ENCODE data around the gene NOL4L.
A peak's percentile ranks its signal among the peaks of the same experiment; 100 is the strongest.

The NOL4L gene, protein sequence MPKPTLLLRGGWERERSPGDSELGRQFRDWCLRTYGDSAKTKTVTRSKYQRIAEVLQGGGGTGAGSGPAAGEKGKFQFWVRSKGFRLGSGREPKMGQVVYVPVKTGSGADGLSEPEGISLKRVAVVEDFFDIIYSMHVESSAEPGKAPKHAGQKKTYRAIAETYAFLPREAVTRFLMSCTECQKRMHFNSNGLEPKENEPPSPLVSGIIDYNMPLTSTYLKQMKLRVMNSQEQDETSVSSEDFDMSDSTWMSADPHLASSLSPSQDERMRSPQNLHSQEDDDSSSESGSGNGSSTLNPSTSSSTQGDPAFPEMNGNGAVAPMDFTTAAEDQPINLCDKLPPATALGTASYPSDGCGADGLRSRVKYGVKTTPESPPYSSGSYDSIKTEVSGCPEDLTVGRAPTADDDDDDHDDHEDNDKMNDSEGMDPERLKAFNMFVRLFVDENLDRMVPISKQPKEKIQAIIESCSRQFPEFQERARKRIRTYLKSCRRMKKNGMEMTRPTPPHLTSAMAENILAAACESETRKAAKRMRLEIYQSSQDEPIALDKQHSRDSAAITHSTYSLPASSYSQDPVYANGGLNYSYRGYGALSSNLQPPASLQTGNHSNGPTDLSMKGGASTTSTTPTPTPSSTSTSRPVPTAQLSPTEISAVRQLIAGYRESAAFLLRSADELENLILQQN

DNA sequence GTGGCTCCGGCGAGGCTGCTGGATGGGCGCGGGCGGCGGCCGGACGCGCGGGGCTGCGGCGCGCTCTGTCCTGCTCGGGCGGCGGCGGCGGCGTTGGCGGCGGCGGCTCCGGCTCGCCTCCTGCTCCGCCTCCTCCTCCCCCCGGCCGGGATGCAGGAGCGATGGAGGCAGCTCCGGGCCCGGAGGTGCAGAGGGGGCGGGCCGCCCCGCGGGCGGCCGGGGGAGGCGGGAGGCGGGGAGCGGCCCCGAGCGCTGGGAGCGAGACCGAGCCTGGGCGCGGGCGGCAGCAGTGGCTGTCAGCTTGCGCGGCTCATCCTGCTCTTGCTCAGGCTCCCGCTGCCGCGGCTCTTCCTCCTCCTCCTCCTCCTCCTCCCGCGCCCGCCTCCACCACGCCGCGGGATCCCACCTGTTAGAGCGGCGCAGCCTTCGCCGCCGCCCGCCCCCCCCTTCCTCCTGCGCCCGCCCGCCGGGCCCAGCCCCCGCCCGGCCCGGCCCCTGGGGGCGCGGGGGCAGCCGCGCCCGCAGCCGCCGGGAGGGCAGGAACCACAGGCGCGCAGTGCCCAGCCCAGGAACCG is at the start of gene NOL4L:
Gene NOL4L (minus strand): TSS at position 323 of the 575 bp plus-strand sequence. CDS start 443 bp downstream, outside the sequence.
- DNase-seq: peak; percentile 42

DNA sequence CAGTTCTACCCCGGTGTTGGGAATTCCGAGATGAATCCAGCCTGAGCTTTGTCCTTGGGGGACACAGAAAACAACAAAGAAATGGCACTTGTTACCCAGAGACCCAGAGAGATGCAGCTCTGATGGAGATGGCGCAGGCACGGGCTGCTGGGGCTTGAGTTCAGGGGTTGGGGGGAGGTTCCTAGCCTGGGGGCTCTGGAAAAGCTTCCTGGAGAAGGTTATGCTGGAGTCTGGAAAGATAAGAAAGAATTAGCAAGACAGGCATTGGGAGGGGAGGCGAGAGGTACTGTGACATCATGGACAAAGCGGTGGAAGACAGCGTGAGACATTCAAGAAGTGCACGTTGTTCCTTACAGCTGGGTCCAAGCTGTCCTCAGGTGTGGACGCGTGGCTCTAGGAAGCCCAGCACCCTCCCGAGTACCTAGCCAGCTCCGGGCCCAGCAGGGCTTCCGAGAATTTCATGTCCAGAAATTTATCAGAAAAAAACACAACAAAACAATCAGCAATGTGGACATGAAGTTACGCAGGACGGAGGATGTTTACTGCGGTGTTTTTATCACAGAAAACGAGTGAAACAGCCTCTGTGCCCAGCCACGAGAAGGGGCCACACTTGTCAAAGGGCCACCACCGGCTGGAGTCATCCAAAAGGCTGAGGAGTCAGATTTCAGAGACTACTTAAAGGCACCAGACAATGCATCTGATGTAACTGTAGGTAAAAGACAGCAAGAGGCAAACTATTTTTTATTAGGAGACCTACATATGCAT is 49.1 kb upstream of the NOL4L start:
- DNase-seq: no peak

DNA sequence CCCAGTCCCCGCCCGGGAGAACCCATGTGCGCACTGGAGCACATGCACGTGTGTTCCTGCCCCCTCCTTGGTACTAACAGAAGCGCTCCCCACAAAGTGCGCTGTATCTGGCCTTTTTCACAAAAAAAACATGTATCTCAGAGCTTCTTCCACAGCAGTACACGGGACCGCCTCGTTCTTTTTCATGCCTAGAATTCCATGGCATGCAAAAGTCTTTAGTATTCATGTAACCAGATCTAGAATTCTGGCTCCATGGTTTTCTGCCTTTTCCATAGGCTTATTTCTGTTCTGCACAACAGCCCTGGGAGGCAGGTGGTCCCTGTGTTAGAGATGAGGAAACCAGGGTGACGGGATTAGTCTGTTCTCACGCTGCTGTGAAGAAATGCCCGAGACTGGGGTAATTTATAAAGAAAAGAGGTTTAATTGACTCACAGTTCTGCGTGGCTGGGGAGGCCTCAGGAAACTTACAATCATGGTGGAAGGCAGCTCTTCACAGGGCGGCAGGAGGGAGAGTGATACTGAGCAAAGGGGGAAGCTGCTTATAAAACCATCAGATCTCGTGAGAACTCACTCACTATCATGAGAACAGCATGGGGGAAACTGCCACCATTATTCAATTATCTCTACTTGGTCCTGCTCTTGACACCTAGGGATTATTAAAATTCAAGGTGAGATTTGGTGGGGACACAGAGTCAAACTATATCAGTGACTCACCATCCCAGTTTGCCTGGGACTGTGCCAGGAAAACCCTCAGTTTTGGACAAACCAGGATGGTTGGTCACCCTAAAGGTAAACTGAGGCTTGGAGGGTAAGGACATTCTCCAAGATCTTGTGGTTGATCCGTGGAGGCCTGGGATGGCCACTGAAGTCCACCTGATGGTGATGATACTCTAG is 47.6 kb upstream of the NOL4L start:
- no peak for DNase-seq

DNA sequence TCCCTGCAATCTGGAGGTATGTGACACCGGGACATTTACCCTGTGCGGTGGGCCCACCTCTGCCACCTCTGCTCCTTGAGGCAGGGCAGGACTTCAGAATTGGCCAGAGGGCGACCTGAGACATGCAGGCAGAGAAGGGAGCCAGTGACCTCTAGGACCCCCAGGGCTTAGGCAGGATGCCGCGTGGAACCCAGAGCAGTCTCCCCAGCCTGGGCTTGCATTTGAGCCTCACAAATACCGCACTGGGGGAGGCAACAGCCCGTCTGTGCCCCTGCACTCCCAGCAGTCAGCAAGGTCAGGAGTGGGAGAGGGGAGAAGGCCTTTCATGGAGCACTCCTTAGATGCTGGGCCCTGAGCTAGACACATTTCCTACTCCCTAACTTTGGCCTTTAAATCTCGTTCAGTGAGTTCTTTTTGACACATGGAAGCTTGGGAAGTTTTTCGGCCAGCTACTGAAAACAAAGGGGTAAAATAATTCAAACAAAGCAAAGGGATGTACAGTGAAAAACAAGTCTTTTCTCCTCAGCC is 46.9 kb upstream of the NOL4L start:
- DNase-seq: no peak

DNA sequence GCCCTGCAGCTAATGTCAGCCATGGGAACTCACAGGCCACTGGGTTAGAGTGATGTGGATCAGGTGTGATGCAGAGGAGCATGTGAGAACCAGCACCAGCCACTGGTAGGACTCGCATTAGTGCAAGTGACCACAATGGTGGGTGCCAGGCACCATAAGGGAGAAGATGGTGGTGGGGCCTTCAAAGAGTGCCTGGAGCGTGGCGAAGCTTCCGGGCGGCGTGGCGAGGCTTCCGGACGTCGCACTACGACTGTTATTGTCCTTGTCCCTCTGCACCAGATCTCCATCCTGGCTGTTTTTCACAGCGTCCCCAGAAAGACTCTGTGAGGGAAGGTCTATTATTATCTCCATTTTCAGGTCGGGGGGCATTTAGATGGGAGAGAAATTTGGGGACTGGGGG is 44.7 kb upstream of the NOL4L start:
- DNase-seq: no peak

DNA sequence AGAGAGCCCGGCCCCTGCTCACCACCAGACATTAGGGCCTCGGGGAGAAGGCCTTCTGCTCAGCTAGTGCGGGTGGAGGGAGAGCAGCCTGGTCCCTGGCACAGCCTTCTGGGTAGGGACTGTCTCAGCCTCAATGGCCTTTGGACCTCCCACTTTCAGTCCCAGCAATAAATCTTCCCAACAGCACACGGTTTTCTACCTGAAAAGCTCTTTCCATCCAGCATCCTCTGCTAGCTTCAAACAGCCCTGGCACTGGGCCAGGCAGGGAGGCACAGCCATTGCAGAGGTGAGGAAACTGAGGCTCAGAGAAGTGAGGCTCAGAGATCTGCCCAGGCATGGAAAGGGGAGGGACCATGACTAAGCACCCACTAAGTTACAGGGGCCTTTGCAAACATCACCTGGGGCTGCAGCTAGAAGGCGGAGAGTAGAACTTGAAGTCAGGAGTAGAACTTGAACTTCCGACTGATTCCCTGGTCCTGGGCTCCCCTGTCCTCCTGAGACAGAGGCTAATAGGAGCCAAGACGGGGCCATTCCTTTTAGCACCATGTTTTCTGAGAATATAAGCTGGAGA is 43.9 kb upstream of the NOL4L start:
- DNase-seq: no peak

DNA sequence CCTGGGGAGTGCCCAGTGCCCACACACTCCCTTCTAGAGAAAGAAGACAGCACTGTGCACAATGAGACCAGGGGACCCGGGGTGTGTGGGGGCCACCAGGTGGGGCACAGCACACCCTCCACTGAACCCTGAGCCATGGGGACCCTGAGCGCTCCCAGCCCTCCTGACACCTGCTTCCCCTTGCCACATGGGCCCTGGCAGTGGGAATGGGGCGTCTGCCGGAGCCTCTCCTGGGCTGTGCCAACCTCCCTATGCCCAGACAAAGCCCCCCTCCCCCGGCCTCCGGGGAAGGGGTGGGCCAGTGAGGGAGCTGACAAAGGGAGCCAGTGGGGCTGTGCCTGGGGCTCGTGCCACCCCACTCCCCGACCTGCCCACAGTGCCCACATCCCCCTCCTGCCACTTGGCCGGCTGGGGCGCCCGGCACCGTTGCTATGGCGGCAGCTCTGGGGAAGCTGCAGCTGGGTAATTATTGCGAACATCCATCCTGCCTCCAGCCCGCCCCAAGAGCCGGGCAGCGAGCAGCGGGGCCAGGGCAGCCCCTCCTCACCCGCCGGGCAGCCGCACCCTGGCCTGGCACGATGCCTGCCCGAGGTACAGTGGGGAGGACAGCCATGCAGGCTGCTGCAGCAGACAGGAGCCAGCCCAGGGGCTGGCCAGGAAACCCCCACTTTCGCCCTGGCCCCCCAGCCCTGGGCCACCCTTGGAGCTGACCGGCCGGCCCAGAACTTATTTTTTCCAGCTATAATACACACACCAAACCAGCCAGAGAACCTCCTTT is 41.9 kb upstream of the NOL4L start:
- no peak for DNase-seq

DNA sequence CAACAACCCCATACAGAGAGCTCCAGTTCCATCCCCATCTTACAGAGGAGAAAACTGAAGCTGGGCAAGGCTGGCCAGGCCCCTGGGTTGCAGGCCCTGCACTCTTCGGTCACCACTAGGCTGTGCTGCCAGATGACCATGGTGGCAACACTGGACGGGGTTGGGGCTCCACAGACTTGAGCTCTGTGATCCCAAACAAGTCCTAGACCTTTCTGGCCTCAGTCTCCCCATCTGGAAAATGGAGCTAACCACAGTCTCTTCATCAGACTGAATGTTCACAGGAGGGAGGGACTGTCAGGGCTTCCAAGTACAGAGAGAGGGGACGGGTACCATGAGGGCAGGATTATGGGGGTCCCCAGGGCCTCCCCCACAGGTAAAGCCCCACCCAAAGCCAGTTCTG is 41.3 kb upstream of the NOL4L start:
- DNase-seq: no peak

DNA sequence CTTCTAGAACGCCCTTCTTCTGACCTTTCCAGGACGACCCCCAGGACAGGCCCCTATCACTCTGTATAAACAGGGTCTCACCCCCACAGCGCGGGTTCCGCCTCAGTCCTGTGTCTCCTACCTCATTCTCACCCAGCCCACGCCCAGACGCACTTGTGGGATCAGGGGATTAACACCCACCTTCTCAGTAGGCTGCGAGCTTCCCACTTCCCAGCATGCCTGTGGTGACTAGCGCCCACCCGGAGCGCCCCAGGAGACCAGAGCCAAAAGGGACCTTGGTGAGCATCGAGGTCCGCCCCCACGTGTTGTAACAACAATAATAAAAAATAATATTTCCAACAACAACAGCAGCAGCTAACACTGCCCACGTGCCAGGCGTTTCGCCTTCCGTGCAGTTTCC is 40.9 kb upstream of the NOL4L start:
- DNase-seq: no peak

DNA sequence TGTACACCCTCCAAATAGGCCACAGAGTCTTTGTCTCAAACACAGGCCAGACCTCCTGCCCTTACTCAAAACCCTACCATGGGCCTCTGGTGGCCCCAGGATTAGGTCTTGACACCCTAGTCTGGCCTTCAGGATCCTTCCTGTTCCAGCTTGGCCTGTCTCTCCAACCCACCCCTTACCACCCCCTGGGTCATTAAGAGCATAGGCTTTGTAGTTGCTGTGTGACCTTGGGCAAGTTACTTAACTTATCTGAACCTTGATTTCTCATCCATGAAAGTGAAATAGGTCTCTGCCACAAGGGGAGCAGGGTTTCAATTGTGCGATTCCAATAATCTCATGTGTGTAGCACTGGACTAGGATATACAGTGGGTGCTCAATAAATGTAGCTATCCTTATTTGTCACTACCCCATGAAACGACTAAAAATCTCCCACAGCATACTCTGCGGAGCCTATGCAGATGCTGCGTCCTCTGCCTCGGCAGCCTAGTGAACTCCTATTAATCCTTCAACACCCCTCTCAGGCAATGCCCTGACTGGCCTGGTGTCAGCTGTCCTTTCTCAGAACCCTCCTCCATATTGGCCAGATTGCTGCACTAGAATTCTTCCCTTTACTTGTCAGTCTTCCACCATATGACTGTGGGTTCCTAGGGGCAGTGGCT is 39.7 kb upstream of the NOL4L start:
- no peak for DNase-seq

DNA sequence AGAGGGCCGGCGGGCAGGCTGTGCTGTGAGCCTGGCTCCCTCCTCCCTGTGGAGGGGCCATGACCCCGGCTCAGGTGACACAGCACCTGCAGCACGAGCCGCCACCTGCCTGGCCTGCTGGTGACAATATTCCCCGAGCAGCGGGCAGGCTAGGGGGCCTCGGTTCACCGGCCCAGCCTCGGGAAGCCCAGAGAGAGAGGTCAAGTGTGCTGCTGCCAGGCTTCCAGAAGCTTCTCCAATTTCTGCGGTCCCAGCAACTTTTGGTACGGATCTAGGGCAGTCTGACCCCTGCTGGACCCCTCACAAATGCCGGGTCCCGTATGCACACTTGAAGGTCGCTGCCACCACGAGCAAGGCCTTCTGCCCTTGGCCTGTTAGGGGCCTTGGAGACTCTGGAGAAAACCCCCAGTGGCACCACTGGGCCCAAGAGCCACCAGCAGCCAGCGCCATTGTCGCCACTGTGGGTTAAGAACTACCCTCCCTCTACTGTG is 38.6 kb upstream of the NOL4L start:
- no peak for DNase-seq

DNA sequence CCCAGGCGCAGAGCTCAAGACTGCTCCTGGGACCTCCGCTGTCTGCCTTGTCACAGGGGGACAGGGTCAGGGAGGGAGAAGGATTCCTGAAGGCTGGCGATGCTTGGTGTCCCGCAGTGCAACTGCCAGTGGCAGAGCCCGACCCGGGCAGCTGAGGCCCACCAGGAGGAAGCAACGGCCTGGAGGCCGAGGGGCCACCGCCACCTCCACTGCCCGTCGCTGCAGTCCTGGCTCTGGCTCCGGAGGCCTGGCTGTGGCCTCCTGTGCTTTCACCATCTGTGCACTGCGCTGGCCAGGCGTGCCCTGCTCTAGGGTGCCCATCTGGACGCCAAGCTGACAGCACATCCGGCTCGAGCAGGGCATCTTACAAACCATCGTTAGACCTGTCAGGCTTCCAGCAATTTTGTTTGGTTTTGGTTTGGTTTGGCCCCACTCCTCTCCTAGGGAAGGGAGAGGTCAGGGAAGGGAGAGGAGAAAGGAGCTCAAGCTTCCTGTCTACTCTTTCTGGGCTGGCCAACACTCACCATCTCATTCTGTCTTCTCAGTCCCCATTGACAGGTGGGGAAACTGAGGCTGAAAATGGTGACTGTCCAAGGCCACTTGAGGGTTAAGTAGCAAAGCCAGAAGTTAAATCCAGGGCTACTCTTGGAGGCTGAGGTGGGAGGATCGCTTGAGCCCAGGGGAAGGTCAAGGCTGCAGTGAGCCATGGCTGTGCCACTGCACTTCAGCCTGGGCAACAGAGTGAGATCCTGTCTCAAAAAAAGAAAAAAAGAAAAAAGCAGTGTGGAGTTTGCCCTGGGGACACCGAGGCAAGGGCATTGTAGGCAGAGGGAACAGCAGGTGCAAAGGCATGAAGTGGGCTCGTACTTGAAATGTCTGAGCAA is 37.7 kb upstream of the NOL4L start:
- no peak for DNase-seq

DNA sequence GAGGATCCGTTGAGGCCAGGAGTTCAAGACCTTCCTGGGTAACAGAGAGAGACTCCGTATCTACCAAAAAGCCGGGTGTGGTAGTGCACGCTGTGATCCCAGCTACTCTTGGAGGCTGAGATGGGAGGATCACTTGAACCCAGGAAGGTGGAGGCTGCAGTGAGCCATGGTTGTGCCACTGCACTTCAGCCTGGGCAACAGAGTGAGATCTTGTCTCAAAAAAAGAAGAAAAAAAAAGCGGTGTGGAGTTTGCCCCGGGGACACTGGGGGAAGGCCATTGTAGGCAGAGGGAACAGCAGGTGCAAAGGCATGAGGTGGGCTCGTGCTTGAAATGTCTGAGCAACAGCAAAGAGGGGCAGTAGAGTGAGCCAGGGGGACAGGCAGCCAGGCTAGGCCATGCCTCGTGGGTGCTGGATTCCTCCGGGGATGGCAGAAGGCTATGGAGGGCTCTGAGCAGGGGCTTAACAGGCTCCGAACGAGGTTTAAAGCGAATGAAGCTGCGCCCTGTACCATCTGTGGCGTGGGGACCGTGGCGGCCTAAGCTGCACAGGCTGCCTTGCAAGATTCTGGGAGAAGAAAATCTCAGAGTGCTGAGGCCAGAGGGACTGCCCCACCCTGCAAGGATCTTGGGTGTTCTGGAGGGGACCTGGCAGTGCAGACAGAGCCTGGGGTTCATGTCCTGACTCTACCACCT is 36.9 kb upstream of the NOL4L start:
- DNase-seq: no peak

DNA sequence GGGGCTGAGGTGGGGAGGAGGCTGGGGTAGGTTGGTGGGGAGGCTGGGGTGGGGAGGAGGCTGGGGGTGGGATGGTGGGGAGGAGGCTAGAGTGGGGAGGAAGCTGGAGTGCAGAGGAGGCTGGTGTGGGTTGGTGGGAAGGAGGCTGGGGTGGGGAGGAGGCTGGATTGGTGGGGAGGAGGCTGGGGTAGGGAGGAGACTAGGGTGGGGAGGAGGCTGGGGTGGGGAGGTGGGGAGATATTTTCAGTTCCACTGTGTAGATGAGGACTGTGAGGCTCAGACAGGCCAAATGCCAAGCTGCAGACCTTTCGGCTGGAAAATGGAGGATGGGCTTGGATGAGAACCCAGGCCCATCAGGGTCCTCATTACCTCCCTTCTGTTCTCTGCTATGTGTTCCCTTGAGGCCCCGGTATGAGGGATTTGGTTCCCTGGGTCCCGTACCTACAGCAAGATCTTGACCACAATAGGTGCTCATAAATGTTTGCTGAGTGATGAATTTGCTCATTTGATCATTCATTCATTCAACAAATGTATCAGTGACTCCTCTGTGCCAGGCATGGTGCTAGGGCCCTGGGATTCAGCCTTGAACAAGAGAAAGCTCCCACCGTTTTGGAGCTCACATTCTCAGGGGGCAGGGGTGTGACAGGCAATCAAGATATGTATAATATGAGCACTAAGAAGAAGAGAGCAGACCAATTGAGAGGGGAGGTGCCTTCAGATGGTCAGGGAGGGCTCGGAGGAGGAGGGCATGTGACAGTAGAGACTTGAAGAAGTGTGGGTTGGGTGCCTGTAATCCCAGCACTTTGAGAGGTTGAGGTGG is 36.1 kb upstream of the NOL4L start:
- no peak for DNase-seq

DNA sequence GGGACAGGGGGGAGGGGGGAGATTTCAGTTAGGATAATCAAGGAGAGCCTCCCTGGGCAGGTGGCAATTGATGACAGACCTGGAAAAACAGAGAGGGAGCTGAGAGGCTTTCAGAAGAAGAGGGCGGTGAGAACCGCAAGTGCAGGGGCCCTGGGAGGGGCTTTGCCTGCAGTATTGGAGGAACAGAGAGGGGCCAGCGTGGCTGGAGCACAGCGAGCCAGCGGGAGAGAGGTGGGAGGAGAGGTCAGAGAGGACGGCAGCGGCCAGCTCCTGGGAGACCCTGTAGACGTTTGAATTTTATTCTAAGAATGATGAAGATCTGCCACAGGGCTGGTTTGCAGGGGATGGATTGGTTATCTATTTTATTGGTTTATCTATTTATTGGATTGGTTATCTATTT is 34.5 kb upstream of the NOL4L start:
- no peak for DNase-seq

DNA sequence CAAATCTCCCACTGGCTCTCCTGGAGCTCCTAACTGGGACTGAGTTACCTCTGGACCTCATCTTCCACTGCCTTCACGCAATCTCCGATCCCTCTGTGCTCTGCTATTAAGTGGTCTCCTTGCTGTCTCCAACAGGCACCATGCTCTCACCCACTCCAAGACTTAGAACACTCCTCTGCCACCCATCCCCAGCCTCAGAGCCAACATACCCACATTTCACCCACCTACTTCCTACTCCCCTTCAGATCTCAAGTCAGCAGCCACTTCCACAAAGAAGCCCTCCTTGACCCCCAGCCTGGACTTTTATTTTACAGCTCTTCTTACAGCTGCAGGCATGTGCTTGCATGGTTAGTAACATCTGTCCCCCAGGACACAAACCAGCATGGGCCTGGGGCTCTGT is 29.6 kb upstream of the NOL4L start:
- DNase-seq: no peak

DNA sequence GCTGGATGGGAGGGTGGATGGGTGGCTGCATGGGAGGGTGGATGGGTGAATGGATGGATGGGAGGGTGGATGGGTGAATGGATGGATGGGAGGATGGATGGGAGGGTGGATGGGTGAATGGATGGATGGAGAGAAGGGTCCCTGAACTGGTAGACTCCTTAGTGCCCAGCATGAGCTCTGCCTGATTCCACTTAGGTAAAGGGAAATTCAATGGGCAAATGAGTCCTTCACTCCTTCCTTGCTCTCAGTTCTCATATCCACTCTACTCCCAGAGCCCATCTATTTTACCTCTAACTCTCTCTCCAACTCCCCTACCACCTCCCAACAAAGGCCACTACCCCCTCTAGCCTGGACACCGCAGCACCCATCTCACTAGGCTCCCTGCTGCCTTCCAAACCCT is 29.2 kb upstream of the NOL4L start:
- DNase-seq: no peak

Measured in stimulated activated CD4-positive, alpha-beta T cell treated with anti-CD3 and anti-CD28 coated beads, Interleukin-12 subunit alpha, Interleukin-12 subunit beta, amount 100 ng/mL, for 4 hours (primary cell).